Activated CD4-positive, alpha-beta T cell treated with anti-CD3 and anti-CD28 coated beads, Interleukin-2, amount 50 U/mL, for 24 hours (primary cell): ENCODE measurements around the gene ZMAT5.
A peak's percentile ranks its signal among the peaks of the same experiment; 100 is the strongest.

Experiments
- DNase-seq, 2 donors: peaks; one replicate each; pipeline ENCODE4 v3.0.0-alpha.2; 2020; ENCODE audit warnings: low read depth in 1 of 2, low spot score in 1 of 2

ZMAT5 gene

GRCh38 chr22:29787371-29787980, 20.7 kb upstream of the ZMAT5 start:
- no peak for DNase-seq

- no peak for DNase-seq
Measured at GRCh38 chr22:29786031-29786430, 19.2 kb upstream of the ZMAT5 start.

GRCh38 chr22:29784451-29785361, 17.9 kb upstream of the ZMAT5 start:
- no peak for DNase-seq

GRCh38 chr22:29782061-29782845, 15.4 kb upstream of the ZMAT5 start:
- no peak for DNase-seq

GRCh38 chr22:29780748-29781676, 14.2 kb upstream of the ZMAT5 start:
- no peak for DNase-seq

GRCh38 chr22:29780220-29780619, 13.4 kb upstream of the ZMAT5 start:
- no peak for DNase-seq

GRCh38 chr22:29773233-29773632, 6.4 kb upstream of the ZMAT5 start:
- no peak for DNase-seq

- DNase-seq, result no peak
Measured at GRCh38 chr22:29772170-29772641, 5.4 kb upstream of the ZMAT5 start.

GRCh38 chr22:29769723-29770321, 3.0 kb upstream of the ZMAT5 start:
- DNase-seq, result no peak

- no peak for DNase-seq
Measured at GRCh38 chr22:29768052-29768693, 1.4 kb upstream of the ZMAT5 start.

GRCh38 chr22:29767171-29768051, 604 bp upstream of the ZMAT5 start, which contains the start of gene UQCR10:
Gene UQCR10, plus strand, starts transcription at chr22:29767369. Its CDS starts 30 bp downstream, at chr22:29767399.
- peak; percentile 81 to 92 for DNase-seq

- peak in 1 of 2 donors; percentile 3 for DNase-seq
Measured at GRCh38 chr22:29765905-29766631, 739 bp downstream of the ZMAT5 start.

GRCh38 chr22:29762263-29762662, 4.5 kb downstream of the ZMAT5 start:
- no peak for DNase-seq

- no peak for DNase-seq
Measured at GRCh38 chr22:29758959-29759358, 7.8 kb downstream of the ZMAT5 start.

- DNase-seq, result no peak
Measured at GRCh38 chr22:29758068-29758622, 8.7 kb downstream of the ZMAT5 start.

GRCh38 chr22:29757096-29757495, 9.7 kb downstream of the ZMAT5 start:
- no peak for DNase-seq

- no peak for DNase-seq
Measured at GRCh38 chr22:29756341-29756740, 10.5 kb downstream of the ZMAT5 start.

GRCh38 chr22:29755889-29756288, 10.9 kb downstream of the ZMAT5 start:
- DNase-seq, result no peak
